ENCODE results near the gene EYA2.
"Not testable (repeated sequence)": the region's sequence is repeated elsewhere in the genome, so short reads cannot be mapped to it uniquely, and the experiment has no call there.

EYA2 gene

GRCh38 chr20:47187450-47188195, 293.0 kb downstream of the EYA2 start:
- DNase-seq, result no peak

DNA sequence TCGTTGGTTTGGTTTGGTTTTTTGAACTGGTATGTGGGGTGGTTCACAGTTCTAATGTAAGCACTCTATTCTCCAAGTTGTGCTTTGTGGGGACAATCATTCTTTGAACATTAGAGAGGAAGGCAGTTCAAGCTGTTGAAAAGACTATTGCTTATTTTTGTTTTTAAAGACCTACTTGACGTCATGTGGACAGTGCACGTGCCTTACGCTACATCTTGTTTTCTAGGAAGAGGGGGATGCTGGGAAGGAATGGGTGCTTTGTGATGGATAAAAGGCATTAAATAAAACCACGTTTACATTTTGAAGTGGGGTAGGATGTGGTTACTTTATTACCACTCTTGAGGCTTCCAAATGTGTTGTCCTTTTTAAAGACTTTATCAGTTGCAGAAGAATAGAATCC, 293.9 kb downstream of the EYA2 start:
- no peak for DNase-seq

DNA sequence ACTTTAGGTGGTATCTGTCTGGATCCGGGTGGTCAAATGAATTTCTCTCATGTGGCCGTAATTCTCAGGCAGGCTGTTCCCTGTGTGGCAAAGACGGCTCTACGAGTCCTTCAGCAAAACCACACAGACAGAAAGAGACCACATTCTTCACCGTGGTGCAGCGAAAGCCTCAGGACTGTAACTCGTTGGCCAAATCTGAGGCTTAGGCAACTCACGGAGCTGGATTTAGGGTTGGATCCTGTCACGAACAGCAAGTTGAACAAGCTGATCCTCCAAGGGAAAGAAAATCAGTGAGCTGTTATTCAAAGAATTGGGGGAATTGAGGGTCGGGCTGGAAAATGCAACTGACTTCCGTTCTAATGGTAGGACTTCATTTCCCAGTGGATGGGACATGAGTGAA, 294.4 kb downstream of the EYA2 start:
- no peak for DNase-seq

GRCh38 chr20:47191074-47191673, 296.5 kb downstream of the EYA2 start:
- no peak for DNase-seq

DNA sequence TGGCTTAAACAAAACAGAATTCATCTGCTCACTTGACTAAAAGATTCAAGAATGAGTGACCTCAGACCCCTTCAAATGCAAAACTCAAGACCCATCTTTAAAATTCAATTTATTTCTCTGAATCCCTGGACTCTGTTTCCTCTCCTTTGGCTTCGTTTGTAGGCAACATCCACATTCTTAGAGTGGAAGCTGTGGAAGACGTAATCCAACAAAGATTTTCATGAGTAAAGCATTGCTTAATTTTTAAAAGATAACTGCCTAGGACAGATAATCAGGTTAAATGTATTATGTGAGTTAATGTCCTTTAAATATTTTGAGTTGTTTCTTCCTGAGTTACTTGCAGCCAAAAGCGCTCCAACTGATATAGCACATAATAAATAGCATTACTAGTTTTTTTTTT, 297.3 kb downstream of the EYA2 start:
- no peak for DNase-seq

DNA sequence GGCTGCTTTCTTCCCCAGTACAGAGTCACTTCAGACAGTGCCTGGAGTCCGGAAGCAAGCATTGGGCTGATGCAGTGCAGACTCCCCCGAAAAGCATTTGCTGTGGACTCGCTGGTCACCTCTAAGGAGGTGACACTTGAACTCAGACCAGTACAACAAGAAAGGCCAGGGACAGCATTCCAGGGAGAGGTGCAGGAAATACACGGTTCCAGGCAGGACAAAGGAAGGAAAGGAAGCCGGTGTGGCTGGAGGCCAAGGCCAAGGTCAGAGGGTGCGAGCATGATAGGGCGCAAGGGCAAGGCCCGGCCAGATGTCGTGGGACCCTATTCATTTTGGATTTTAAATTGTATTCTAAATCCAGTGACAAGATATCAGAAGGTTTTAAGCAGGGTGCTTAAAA, 300.9 kb downstream of the EYA2 start:
- DNase-seq, result no peak

DNA sequence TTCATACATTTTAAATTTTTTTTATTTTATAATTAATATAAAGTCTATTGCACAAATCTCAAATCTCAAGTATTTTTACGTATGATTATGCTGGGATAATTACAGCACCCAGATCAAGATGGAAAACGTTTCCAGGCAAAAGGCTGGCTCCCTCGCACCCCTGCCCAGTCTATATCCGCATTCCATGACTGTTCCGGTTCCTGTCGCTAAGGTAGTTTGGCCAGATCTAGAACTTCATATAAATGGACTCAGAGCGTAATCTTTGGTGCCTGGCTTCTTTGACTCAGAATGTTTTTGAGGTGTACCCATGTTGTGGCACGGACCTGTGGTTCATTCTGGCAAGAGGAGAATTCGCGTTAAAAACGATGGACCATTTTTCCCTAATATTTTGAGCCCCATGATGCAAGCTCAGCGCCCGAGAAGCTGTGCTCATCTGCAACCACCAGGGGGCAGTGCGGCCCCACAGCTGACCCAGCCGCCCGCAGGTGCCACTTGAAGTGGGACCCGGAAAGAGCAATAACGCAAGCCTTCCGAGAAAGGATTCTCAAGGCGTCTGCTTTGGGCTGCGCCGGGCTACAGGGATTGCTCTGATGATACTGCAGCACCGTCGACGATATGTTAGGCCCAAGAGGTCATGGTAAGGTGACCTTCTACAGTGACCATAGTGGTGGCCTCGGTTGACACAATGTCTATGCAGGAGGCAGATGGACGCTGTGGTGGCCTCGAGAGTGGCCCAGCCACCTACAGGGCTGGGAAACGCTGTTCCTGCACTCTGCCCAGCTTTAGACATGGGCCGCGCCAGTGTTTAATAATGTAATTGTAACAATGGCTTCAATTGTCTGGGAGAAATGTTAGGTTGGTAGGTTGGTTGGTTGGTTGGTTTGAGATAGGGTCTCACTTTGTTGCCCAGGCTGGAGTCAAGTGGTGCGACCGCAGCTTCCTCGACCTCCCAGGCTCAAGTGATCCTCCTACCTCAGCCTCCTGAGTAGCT, 301.7 kb downstream of the EYA2 start:
- peak; percentile 26 to 44 for DNase-seq

- DNase-seq, result no peak
These were observed 303.6 kb downstream of the EYA2 start for GRCh38 chr20:47198254-47198671.

DNA sequence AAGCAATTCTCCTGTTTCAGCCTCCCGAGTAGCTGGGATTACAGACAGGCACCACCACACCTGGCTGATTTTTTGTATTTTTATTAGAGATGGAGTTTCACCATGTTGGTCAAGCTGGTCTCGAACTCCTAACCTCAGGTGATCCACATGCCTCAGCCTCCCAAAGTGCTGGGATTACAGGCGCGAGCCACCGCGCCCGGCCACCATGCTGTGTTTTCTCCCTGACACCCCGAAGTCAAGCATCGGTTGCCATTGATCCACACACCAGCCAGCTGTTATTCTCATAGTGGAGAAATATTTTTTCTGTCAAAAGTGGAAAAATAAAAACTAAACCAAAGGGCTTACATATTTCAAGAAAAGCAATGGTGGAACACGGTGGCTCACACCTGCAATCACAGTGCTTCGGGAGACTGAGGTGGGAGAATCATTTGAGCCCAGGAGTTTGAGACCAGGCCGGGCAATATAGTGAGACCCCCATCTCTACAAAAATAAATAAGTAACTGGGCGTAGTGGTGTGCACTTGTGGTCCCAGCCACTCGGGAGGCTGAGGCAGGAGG, 304.4 kb downstream of the EYA2 start:
- no peak for DNase-seq

- no peak for DNase-seq
These were observed 306.6 kb downstream of the EYA2 start for GRCh38 chr20:47201074-47201730.

DNA sequence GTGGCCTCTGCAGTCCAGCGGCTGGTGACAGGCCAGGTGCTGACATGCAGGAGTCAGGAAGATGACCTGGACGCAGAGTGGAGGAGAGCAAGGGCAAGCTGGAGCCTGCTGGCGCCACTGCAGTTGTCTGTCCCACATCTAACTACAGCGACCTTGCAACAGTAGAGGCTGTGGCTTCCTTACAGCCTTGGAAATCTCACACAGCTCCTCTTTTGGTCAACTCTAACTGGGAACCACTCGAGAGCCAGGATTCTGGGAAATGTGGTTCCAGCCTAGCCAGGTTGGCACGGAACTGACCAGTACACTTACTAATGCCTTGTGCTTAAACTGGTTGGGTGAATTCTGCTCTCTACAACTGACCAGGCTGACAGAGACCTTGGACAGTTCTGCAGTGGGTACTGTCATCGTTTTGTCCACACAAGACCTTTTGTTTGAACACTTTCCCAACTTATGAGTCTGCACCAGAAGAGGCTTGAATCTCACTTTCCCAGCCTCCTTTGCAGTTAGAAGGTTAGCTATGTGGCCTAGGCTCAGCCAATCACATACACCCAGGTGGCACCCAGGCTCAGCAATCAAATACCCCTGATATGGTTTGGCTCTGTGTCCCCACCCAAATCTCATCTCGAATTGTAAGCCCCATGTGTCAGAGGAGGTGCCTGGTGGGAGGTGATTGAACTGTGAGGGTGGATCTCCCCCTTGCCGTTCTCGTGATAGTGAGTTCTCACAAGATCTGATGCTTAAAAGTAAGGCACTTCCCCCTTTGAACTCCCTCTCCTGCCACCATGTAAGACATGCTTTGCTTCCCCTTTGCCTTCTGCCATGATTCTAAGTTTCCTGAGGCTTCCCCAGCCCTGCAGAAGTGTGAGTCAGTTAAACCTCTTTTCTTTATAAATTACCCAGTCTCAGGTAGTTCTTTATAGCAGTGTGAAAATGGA, 308.4 kb downstream of the EYA2 start:
- DNase-seq, result no peak

GRCh38 chr20:47204008-47204849, 309.6 kb downstream of the EYA2 start:
- no peak for DNase-seq

DNA sequence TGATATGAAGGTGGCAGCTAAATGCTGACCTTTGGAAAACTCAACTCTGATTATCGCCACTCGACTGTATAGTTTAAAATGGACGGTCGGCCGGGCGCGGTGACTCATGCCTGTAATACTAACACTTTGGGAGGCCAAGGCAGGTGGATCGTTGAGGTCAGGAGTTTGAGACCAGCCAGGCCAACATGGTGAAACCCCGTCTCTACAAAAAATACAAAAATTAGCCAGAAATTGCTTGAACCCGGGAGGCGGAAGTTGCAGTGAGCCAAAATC, 310.1 kb downstream of the EYA2 start:
- DNase-seq, result not testable (repeated sequence)

- no peak for DNase-seq
These were observed 311.0 kb downstream of the EYA2 start for GRCh38 chr20:47205577-47206123.

GRCh38 chr20:47206552-47206951, 311.9 kb downstream of the EYA2 start:
- not testable (repeated sequence) for DNase-seq

GRCh38 chr20:47206962-47207641, 312.5 kb downstream of the EYA2 start:
- DNase-seq, result no peak

DNA sequence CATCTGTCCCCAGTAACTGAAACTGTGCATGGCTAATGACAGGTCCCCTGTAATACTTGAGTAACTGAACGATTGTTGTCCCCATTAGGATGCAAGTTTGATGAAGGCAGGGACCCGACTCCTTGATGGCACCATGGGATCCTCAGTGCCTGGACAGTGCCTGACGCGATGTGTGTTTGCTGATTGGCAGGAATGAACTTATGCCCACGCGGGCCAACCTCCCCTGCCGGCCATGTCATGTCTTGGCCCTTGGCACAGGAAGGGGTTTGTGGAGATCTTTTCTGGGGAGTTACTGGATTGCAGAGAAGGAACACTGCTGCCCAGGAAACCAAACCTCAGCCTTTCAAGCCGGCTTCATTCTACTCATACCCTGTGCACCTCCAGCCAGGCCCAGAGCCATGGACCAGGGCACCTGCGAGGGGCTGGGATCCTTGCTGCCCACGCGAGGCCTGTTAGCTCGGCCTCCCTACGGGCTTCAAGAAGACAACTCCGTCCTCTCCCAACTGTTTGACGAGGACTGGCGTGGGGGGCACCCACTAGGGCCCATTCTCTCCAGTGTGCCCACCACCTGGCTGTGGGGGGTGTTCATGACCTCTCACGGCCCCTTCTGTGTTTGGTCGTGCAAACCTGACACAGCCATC, 314.0 kb downstream of the EYA2 start:
- no peak for DNase-seq

DNA sequence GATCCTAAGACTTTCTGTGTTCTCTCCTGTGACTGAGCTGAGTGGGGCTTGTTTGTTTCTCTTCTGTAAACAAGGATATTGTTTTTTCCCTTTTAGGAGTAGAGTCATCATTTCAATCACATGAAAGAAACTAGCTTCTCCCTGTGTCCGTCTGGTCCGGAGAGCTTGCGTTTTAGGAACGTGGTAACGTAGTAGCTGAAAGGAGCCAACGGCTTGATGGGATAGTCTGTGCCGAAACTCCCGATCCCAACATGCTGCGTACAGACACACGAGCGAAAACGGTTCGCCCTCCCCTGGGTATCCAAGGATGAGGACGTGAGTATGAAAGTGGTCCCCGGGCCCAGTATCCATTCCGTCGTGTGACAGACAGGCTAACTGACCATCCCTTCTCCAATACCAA, 315.3 kb downstream of the EYA2 start:
- no peak for DNase-seq

- no peak for DNase-seq
These were observed 315.8 kb downstream of the EYA2 start for GRCh38 chr20:47210470-47210869.
